IMR-90 (cell line): ENCODE data around the gene ARMC6.

Experiments used
- BHLHE40 ChIP-seq: fragments of 150-350 bp; IDR thresholded peaks from 2 replicates; pipeline ENCODE4 v1.6.1; 2016; ENCODE audit warnings: mild to moderate bottlenecking, low read depth, low read length
- CEBPB ChIP-seq: IDR thresholded peaks from 2 replicates; pipeline ENCODE4 v1.6.1; 2012; ENCODE audit warnings: low read depth, low read length, improper control_type of control experiment
- CHD1 ChIP-seq: IDR thresholded peaks from 2 replicates; pipeline ENCODE4 v1.6.1; 2012; ENCODE audit warnings: low read depth, low read length, improper control_type of control experiment
- MAFK ChIP-seq: IDR thresholded peaks from 2 replicates; pipeline ENCODE4 v1.6.1; 2012; ENCODE audit warnings: low read depth, low read length, improper control_type of control experiment
- MXI1 ChIP-seq: IDR thresholded peaks from 2 replicates; pipeline ENCODE4 v1.6.1; 2012; ENCODE audit warnings: low read depth, mild to moderate bottlenecking, low read length, moderate library complexity, borderline replicate concordance
- POLR2A ChIP-seq: IDR thresholded peaks from 2 replicates; pipeline ENCODE4 v1.6.1; 2012; ENCODE audit warnings: mild to moderate bottlenecking, low read depth, low read length
- RCOR1 ChIP-seq: IDR thresholded peaks from 2 replicates; pipeline ENCODE4 v1.6.1; 2012; ENCODE audit warnings: mild to moderate bottlenecking, low read length, improper control_type of control experiment; ENCODE audit not compliant: insufficient replicate concordance
- RFX5 ChIP-seq: IDR thresholded peaks from 2 replicates; pipeline ENCODE4 v1.8.0; 2012; ENCODE audit warnings: low read depth, mild to moderate bottlenecking, low read length, moderate library complexity
- SMC3 ChIP-seq: fragments of 150-350 bp; IDR thresholded peaks from 2 replicates; pipeline ENCODE4 v1.6.1; 2016; ENCODE audit warnings: low read depth, mild to moderate bottlenecking, antibody characterized with exemption, low read length, moderate library complexity
- TF ChIP-seq, protein P1 (sequence below): conservative IDR thresholded peaks from 2 replicates; pipeline ENCODE4 v1.5.1; 2012; ENCODE audit warnings: mild to moderate bottlenecking, low read depth, low read length, improper control_type of control experiment
- TF ChIP-seq, protein P2 (sequence below): fragments of 150-350 bp; IDR thresholded peaks from 2 replicates; pipeline ENCODE4 v1.6.1; 2017; ENCODE audit warnings: mild to moderate bottlenecking, antibody characterized with exemption, low read length, low read depth
- TF ChIP-seq, protein P3 (sequence below): fragments of 150-350 bp; IDR thresholded peaks from 2 replicates; pipeline ENCODE4 v1.6.1; 2016; ENCODE audit warnings: low read depth, mild to moderate bottlenecking, low read length, moderate library complexity, borderline replicate concordance

DNA sequence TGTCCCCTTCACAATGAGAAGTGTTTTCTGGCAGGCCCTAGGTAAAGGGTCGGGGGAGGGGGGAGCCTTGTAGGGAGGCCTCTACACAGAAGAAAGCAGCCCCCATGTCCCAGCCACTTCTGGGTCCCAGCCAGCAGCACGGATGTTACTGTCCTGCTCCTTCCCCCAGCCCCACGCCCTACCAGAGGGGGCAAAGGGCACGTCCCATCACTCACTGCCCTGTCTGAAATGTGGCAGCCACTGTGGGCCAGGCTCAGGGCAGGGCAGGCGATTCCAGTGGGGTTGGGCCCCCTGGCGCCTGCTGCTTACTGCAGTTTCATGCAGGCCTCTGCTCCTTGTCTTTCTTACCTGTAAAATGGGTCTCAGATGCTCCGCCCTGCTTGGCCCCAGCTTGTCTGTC is 24.3 kb downstream of the ARMC6 start:
- TF ChIP-seq, protein P1, sequence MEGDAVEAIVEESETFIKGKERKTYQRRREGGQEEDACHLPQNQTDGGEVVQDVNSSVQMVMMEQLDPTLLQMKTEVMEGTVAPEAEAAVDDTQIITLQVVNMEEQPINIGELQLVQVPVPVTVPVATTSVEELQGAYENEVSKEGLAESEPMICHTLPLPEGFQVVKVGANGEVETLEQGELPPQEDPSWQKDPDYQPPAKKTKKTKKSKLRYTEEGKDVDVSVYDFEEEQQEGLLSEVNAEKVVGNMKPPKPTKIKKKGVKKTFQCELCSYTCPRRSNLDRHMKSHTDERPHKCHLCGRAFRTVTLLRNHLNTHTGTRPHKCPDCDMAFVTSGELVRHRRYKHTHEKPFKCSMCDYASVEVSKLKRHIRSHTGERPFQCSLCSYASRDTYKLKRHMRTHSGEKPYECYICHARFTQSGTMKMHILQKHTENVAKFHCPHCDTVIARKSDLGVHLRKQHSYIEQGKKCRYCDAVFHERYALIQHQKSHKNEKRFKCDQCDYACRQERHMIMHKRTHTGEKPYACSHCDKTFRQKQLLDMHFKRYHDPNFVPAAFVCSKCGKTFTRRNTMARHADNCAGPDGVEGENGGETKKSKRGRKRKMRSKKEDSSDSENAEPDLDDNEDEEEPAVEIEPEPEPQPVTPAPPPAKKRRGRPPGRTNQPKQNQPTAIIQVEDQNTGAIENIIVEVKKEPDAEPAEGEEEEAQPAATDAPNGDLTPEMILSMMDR = no peak
- TF ChIP-seq, protein P2, sequence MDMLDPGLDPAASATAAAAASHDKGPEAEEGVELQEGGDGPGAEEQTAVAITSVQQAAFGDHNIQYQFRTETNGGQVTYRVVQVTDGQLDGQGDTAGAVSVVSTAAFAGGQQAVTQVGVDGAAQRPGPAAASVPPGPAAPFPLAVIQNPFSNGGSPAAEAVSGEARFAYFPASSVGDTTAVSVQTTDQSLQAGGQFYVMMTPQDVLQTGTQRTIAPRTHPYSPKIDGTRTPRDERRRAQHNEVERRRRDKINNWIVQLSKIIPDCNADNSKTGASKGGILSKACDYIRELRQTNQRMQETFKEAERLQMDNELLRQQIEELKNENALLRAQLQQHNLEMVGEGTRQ = no peak
- no peak for TF ChIP-seq MAFK
- TF ChIP-seq SMC3 = no peak
- no peak for TF ChIP-seq CHD1
- TF ChIP-seq POLR2A = no peak
- TF ChIP-seq BHLHE40 = no peak
- no peak for TF ChIP-seq MXI1
- TF ChIP-seq RFX5 = no peak
- no peak for TF ChIP-seq CEBPB
- TF ChIP-seq, protein P3, sequence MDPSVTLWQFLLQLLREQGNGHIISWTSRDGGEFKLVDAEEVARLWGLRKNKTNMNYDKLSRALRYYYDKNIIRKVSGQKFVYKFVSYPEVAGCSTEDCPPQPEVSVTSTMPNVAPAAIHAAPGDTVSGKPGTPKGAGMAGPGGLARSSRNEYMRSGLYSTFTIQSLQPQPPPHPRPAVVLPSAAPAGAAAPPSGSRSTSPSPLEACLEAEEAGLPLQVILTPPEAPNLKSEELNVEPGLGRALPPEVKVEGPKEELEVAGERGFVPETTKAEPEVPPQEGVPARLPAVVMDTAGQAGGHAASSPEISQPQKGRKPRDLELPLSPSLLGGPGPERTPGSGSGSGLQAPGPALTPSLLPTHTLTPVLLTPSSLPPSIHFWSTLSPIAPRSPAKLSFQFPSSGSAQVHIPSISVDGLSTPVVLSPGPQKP = no peak
- no peak for TF ChIP-seq RCOR1
